WTC11 (cell line): Measurements from ENCODE around the gene SMPD2. TPM values are rescaled to one million over a fixed set of nuclear protein-coding genes. Genes with fewer than 3 reads are reported as not detected.

Experiments
- ATAC-seq: fragments of 200-7000 bp; cut with Tn5 transposase; 2 replicates; pipeline ENCODE4 v1.10.0; 2021; ENCODE audit warnings: mild to moderate bottlenecking, moderate library complexity
- CTCF ChIA-PET: fragments of 300-600 bp; sonication (Branson Sonifier 250); formaldehyde crosslinking; loops from one replicate; lab custom pipeline; 2021; ENCODE audit warnings: antibody characterized with exemption; lab: Charles Lee
- POLR2A ChIA-PET: fragments of 350-600 bp; sonication (Branson Sonifier 250); formaldehyde crosslinking; loops from one replicate; lab custom pipeline; 2021; ENCODE audit warnings: antibody characterized with exemption; lab: Charles Lee
- DNase-seq: peaks from one replicate; pipeline ENCODE4 v3.0.0; 2021; ENCODE audit warnings: low spot score
- H3K27ac Mint-ChIP-seq: 2 replicates; pipeline ENCODE4 v1.8.0; 2021; ENCODE audit warnings: mixed read lengths
- H3K27me3 Mint-ChIP-seq: 2 replicates; pipeline ENCODE4 v1.8.0; 2021; ENCODE audit warnings: low read depth, mild to moderate bottlenecking, moderate library complexity, mixed read lengths
- H3K36me3 Mint-ChIP-seq: 2 replicates; pipeline ENCODE4 v1.8.0; 2021; ENCODE audit warnings: mixed read lengths
- H3K4me1 Mint-ChIP-seq: 2 replicates; pipeline ENCODE4 v1.8.0; 2022; ENCODE audit warnings: mixed read lengths
- H3K4me3 Mint-ChIP-seq: 2 replicates; pipeline ENCODE4 v1.8.0; 2021; ENCODE audit warnings: mild to moderate bottlenecking, moderate library complexity, mixed read lengths
- H3K9me3 Mint-ChIP-seq: 2 replicates; pipeline ENCODE4 v1.8.0; 2021; ENCODE audit warnings: mixed read lengths
- CDX4 ChIP-seq: fragments of 250-450 bp; sonication (Bioruptor Pico); IDR thresholded peaks from 2 replicates; pipeline ENCODE4 v1.9.0; 2021; ENCODE audit warnings: moderate library complexity, mild to moderate bottlenecking, inconsistent platforms, borderline replicate concordance
- ETV6 ChIP-seq: sonication (generic); formaldehyde crosslinking; IDR thresholded peaks from 2 replicates; pipeline ENCODE4 v1.8.1; 2022; ENCODE audit warnings: mild to moderate bottlenecking, missing genetic modification reagents
- FOXP1 ChIP-seq: sonication (generic); formaldehyde crosslinking; IDR thresholded peaks from 2 replicates; pipeline ENCODE4 v1.8.0; 2022; ENCODE audit warnings: missing genetic modification reagents, mild to moderate bottlenecking, moderate library complexity, borderline replicate concordance
- JUN ChIP-seq: sonication (generic); formaldehyde crosslinking; IDR thresholded peaks from 2 replicates; pipeline ENCODE4 v1.8.0; 2023; ENCODE audit warnings: mild to moderate bottlenecking, missing genetic modification reagents
- NR1H2 ChIP-seq: sonication (generic); formaldehyde crosslinking; IDR thresholded peaks from 2 replicates; pipeline ENCODE4 v1.9.0; 2021; ENCODE audit warnings: mild to moderate bottlenecking, moderate library complexity, missing genetic modification reagents
- NR2C2 ChIP-seq: sonication (generic); formaldehyde crosslinking; IDR thresholded peaks from 2 replicates; pipeline ENCODE4 v1.8.0; 2022; ENCODE audit warnings: mild to moderate bottlenecking, missing genetic modification reagents
- NR3C1 ChIP-seq: sonication (generic); formaldehyde crosslinking; conservative IDR thresholded peaks from 2 replicates; pipeline ENCODE4 v1.8.1; 2023; ENCODE audit warnings: low read depth, mild to moderate bottlenecking, missing genetic modification reagents
- SOX15 ChIP-seq: fragments of 250-450 bp; sonication (Bioruptor Pico); IDR thresholded peaks from 2 replicates; pipeline ENCODE4 v1.9.0; 2021; ENCODE audit warnings: mild to moderate bottlenecking
- TEAD4 ChIP-seq: sonication (generic); formaldehyde crosslinking; IDR thresholded peaks from 2 replicates; pipeline ENCODE4 v1.8.0; 2022; ENCODE audit warnings: mild to moderate bottlenecking, missing genetic modification reagents
- ZNF121 ChIP-seq: sonication (generic); formaldehyde crosslinking; IDR thresholded peaks from 2 replicates; pipeline ENCODE4 v1.8.0; 2023; ENCODE audit warnings: missing genetic modification reagents
- ZNF138 ChIP-seq: sonication (generic); formaldehyde crosslinking; conservative IDR thresholded peaks from 2 replicates; pipeline ENCODE4 v1.8.1; 2022; ENCODE audit warnings: mild to moderate bottlenecking, moderate library complexity, missing genetic modification reagents
- ZNF219 ChIP-seq: sonication (generic); formaldehyde crosslinking; IDR thresholded peaks from 2 replicates; pipeline ENCODE4 v1.8.0; 2023; ENCODE audit warnings: missing genetic modification reagents, mild to moderate bottlenecking, borderline replicate concordance
- ZNF416 ChIP-seq: fragments of 250-450 bp; sonication (Bioruptor Pico); IDR thresholded peaks from 2 replicates; pipeline ENCODE4 v1.9.0; 2021; ENCODE audit warnings: mild to moderate bottlenecking, inconsistent platforms
- ZNF532 ChIP-seq: fragments of 250-450 bp; sonication (Bioruptor Pico); IDR thresholded peaks from 2 replicates; pipeline ENCODE4 v1.9.0; 2021; ENCODE audit warnings: mild to moderate bottlenecking, borderline replicate concordance
- total RNA-seq: library from RNA; stranded (reverse); gene quantifications from 3 replicates; pipeline ENCODE4 v1.2.3, GENCODE V29; 2021
- TF ChIP-seq, protein P1 (sequence below): sonication (generic); formaldehyde crosslinking; IDR thresholded peaks from 2 replicates; pipeline ENCODE4 v1.8.0; 2023; ENCODE audit warnings: mild to moderate bottlenecking, missing genetic modification reagents
- TF ChIP-seq, protein P2 (sequence below): sonication (generic); formaldehyde crosslinking; IDR thresholded peaks from 2 replicates; pipeline ENCODE4 v1.8.1; 2023; ENCODE audit warnings: mild to moderate bottlenecking, missing genetic modification reagents, moderate library complexity
- TF ChIP-seq, protein P3 (sequence below): fragments of 250-450 bp; sonication (Bioruptor Pico); IDR thresholded peaks from 2 replicates; pipeline ENCODE4 v2.1.2; 2022; ENCODE audit warnings: mild to moderate bottlenecking, moderate library complexity
- TF ChIP-seq, protein P4 (sequence below): sonication (generic); formaldehyde crosslinking; IDR thresholded peaks from 2 replicates; pipeline ENCODE4 v1.8.0; 2023; ENCODE audit warnings: missing genetic modification reagents
- TF ChIP-seq, protein P5 (sequence below): sonication (generic); formaldehyde crosslinking; IDR thresholded peaks from 2 replicates; pipeline ENCODE4 v1.8.1; 2022; ENCODE audit warnings: mild to moderate bottlenecking, moderate library complexity, missing genetic modification reagents

The SMPD2 gene
- total RNA-seq, 1 experiment from 2014 or later, result 13.1 TPM

- TF ChIP-seq, protein P1, sequence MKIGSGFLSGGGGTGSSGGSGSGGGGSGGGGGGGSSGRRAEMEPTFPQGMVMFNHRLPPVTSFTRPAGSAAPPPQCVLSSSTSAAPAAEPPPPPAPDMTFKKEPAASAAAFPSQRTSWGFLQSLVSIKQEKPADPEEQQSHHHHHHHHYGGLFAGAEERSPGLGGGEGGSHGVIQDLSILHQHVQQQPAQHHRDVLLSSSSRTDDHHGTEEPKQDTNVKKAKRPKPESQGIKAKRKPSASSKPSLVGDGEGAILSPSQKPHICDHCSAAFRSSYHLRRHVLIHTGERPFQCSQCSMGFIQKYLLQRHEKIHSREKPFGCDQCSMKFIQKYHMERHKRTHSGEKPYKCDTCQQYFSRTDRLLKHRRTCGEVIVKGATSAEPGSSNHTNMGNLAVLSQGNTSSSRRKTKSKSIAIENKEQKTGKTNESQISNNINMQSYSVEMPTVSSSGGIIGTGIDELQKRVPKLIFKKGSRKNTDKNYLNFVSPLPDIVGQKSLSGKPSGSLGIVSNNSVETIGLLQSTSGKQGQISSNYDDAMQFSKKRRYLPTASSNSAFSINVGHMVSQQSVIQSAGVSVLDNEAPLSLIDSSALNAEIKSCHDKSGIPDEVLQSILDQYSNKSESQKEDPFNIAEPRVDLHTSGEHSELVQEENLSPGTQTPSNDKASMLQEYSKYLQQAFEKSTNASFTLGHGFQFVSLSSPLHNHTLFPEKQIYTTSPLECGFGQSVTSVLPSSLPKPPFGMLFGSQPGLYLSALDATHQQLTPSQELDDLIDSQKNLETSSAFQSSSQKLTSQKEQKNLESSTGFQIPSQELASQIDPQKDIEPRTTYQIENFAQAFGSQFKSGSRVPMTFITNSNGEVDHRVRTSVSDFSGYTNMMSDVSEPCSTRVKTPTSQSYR (CRISPR knock-in tag), result no peak
- TF ChIP-seq, protein P2, sequence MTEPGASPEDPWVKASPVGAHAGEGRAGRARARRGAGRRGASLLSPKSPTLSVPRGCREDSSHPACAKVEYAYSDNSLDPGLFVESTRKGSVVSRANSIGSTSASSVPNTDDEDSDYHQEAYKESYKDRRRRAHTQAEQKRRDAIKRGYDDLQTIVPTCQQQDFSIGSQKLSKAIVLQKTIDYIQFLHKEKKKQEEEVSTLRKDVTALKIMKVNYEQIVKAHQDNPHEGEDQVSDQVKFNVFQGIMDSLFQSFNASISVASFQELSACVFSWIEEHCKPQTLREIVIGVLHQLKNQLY, result no peak
- TF ChIP-seq CDX4 (CRISPR knock-in tag), result no peak
- TF ChIP-seq, protein P3, sequence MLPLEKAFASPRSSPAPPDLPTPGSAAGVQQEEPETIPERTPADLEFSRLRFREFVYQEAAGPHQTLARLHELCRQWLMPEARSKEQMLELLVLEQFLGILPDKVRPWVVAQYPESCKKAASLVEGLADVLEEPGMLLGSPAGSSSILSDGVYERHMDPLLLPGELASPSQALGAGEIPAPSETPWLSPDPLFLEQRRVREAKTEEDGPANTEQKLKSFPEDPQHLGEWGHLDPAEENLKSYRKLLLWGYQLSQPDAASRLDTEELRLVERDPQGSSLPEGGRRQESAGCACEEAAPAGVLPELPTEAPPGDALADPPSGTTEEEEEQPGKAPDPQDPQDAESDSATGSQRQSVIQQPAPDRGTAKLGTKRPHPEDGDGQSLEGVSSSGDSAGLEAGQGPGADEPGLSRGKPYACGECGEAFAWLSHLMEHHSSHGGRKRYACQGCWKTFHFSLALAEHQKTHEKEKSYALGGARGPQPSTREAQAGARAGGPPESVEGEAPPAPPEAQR (CRISPR knock-in tag), result no peak
- no peak for TF ChIP-seq ZNF138
- TF ChIP-seq ZNF532, result no peak
- TF ChIP-seq FOXP1 (CRISPR knock-in tag), result no peak
- TF ChIP-seq ETV6, result no peak
- no peak for TF ChIP-seq ZNF416 (CRISPR knock-in tag)
- no peak for TF ChIP-seq NR1H2
- TF ChIP-seq, all 79 proteins: peak for 0
Observed at GRCh38 chr6:109456710-109457561, 16.4 kb downstream of the SMPD2 start (continued).

DNA sequence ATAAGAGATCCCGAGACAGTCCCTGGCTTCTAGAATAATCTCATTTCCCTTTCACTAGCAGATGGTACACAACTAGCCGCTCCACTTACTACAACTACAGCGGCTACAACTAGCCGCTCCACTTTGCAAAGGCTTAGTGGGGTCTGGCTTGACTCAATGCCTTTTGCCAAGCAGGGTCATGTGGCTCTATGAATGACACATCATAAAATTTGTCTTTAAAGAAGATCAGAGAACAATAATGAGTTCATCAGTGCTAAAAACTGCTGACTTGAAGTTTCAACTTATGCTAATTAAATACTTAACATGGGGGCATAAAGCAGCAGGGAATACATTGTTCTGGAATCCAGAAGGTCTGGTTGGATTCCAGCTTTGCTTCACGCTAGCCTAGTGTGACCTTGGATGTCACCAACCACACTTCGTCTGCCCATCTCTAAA, 17.1 kb downstream of the SMPD2 start:
- H3K9me3 Mint-ChIP-seq, result peaks cover 7% of the 10 kb centered on the region
- no peak for DNase-seq
- TF ChIP-seq, protein P4, sequence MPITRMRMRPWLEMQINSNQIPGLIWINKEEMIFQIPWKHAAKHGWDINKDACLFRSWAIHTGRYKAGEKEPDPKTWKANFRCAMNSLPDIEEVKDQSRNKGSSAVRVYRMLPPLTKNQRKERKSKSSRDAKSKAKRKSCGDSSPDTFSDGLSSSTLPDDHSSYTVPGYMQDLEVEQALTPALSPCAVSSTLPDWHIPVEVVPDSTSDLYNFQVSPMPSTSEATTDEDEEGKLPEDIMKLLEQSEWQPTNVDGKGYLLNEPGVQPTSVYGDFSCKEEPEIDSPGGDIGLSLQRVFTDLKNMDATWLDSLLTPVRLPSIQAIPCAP (CRISPR knock-in tag), result no peak
- no peak for TF ChIP-seq ZNF532
- no peak for TF ChIP-seq ZNF121 (CRISPR knock-in tag)
- TF ChIP-seq ZNF219 (CRISPR knock-in tag), result no peak
- no peak for TF ChIP-seq NR2C2 (CRISPR knock-in tag)
- TF ChIP-seq, protein P5, sequence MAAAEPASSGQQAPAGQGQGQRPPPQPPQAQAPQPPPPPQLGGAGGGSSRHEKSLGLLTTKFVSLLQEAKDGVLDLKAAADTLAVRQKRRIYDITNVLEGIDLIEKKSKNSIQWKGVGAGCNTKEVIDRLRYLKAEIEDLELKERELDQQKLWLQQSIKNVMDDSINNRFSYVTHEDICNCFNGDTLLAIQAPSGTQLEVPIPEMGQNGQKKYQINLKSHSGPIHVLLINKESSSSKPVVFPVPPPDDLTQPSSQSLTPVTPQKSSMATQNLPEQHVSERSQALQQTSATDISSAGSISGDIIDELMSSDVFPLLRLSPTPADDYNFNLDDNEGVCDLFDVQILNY (CRISPR knock-in tag), result no peak
- TF ChIP-seq JUN (CRISPR knock-in tag), result no peak
- no peak for TF ChIP-seq NR3C1 (CRISPR knock-in tag)
- no peak for TF ChIP-seq SOX15 (CRISPR knock-in tag)
- no peak for TF ChIP-seq TEAD4 (CRISPR knock-in tag)
- TF ChIP-seq, all 79 proteins: peak for 0
- Mint-ChIP-seq H3K36me3 (peaks cover 17% of the 10 kb centered on the region), H3K4me3 (0 out of 2 replicates have a peak overlapping the region, but pooled peaks have one; percentile 1), H3K27ac (no peak overlapping the region), H3K4me1 (peaks cover 44% of the 10 kb centered on the region), H3K27me3 (no peaks in the 10 kb centered on the region; the same call in 1 of the 2 replicates)
- ATAC-seq, result no peak
- POLR2A ChIA-PET, result interaction anchor here (0.6 to 0.7 kb wide), 2 partner anchors 21 to 380 kb away, joined by 3 read pairs; no protein-coding TSS in a partner anchor
- CTCF ChIA-PET, result interaction anchor here (1.0 to 2.6 kb wide), 2 partner anchors 16 to 74 kb away, joined by 5 to 24 read pairs; partner anchors contain the start of genes PPIL6 and SMPD2
